GM13976 (cell line): Measurements from ENCODE around the gene GDI1.
A peak's percentile ranks its signal among the peaks of the same experiment; 100 is the strongest.

Source experiments
- DNase-seq: peaks from one replicate; pipeline ENCODE4 v3.0.0; 2012; ENCODE audit warnings: low spot score
- CTCF ChIP-seq: IDR thresholded peaks from 2 replicates; pipeline ENCODE4 v1.5.1; 2012; ENCODE audit warnings: borderline replicate concordance, mild to moderate bottlenecking; ENCODE audit not compliant: insufficient read depth; ENCODE audit errors: extremely low read depth, missing control alignments, control extremely low read depth
- in situ Hi-C: fragments of 300-500 bp; cut with MboI; formaldehyde crosslinking; loops from one replicate; pipeline ENCODE4 v1.12.0; 2022; ENCODE audit warnings: low sequenced_read_pairs, mixed read lengths, inconsistent platforms; ENCODE audit not compliant: unreplicated experiment

GDI1 gene

GRCh38 chrX:154488336-154489075 lies 51.6 kb downstream of the GDI1 start:
- in situ Hi-C loops, result no loop called here
- TF ChIP-seq CTCF, result no peak
- DNase-seq, result no peak

- no peak for DNase-seq
- TF ChIP-seq CTCF, result no peak
- in situ Hi-C loops, result no loop called here
Observed at GRCh38 chrX:154489182-154489581, 52.2 kb downstream of the GDI1 start.

GRCh38 chrX:154490021-154490413 lies 53.1 kb downstream of the GDI1 start:
- no peak for TF ChIP-seq CTCF
- in situ Hi-C loops, result no loop called here
- DNase-seq, result no peak

GRCh38 chrX:154490414-154491083 lies 53.6 kb downstream of the GDI1 start, which contains the start of gene SLC10A3:
Gene SLC10A3 (minus strand): TSS chrX:154490629. CDS start chrX:154488940, 1,689 bp downstream.
- in situ Hi-C loops, result no loop called here
- peak; percentile 93 for DNase-seq
- no peak for TF ChIP-seq CTCF
